COLO668 (cell line): ENCODE results near the gene MAP7D3.
"Not testable (repeated sequence)": the region's sequence is repeated elsewhere in the genome, so short reads cannot be mapped to it uniquely, and the experiment has no call there.

Source experiments
- DNase-seq: peaks from one replicate; lab custom pipeline; 2025; ENCODE audit not compliant: unreplicated experiment; lab: John Stamatoyannopoulos, UW

The MAP7D3 gene

GRCh38 chrX:136183917-136184316 is 67.3 kb downstream of the MAP7D3 start:
- no peak for DNase-seq

GRCh38 chrX:136183172-136183571 is 68.0 kb downstream of the MAP7D3 start:
- DNase-seq, result no peak

GRCh38 chrX:136182414-136182813 is 68.8 kb downstream of the MAP7D3 start:
- no peak for DNase-seq

GRCh38 chrX:136179133-136179532 is 72.1 kb downstream of the MAP7D3 start:
- DNase-seq, result no peak

GRCh38 chrX:136176399-136176825 is 74.8 kb downstream of the MAP7D3 start:
- no peak for DNase-seq

GRCh38 chrX:136171420-136171819 is 79.8 kb downstream of the MAP7D3 start:
- DNase-seq, result no peak

- DNase-seq, result no peak
These were observed 80.9 kb downstream of the MAP7D3 start for GRCh38 chrX:136170139-136170800.

- DNase-seq, result no peak
These were observed 82.1 kb downstream of the MAP7D3 start for GRCh38 chrX:136168929-136169735.

- not testable (repeated sequence) for DNase-seq
These were observed 83.2 kb downstream of the MAP7D3 start for GRCh38 chrX:136167989-136168388.

- no peak for DNase-seq
These were observed 84.9 kb downstream of the MAP7D3 start for GRCh38 chrX:136166221-136166855.

GRCh38 chrX:136165406-136165805 is 85.8 kb downstream of the MAP7D3 start:
- no peak for DNase-seq

GRCh38 chrX:136163689-136164088 is 87.5 kb downstream of the MAP7D3 start:
- DNase-seq, result no peak
